PC-9 (cell line): ENCODE measurements around the gene SCLY.

ENCODE experiments used
- CTCF ChIP-seq: fragments of 200-600 bp; sonication (generic); conservative IDR thresholded peaks from 2 replicates; pipeline ENCODE4 v1.6.1; 2017; ENCODE audit warnings: mixed run types, antibody characterized with exemption, mild to moderate bottlenecking, moderate library complexity
- EZH2 ChIP-seq: fragments of 200-600 bp; sonication (generic); IDR thresholded peaks from 2 replicates; pipeline ENCODE4 v1.8.0; 2017; ENCODE audit warnings: antibody characterized with exemption, low read depth

- TF ChIP-seq CTCF (no peak), EZH2 (no peak)
Observed at GRCh38 chr2:238117199-238118154, 56.7 kb downstream of the SCLY start.
